IMR-90 (cell line): ENCODE measurements around the gene SPATA33.

Experiments used
- CHD1 ChIP-seq: IDR thresholded peaks from 2 replicates; pipeline ENCODE4 v1.6.1; 2012; ENCODE audit warnings: low read depth, low read length, improper control_type of control experiment
- MAFK ChIP-seq: IDR thresholded peaks from 2 replicates; pipeline ENCODE4 v1.6.1; 2012; ENCODE audit warnings: low read depth, low read length, improper control_type of control experiment
- POLR2A ChIP-seq: IDR thresholded peaks from 2 replicates; pipeline ENCODE4 v1.6.1; 2012; ENCODE audit warnings: mild to moderate bottlenecking, low read depth, low read length
- RAD21 ChIP-seq: IDR thresholded peaks from 2 replicates; pipeline ENCODE4 v1.6.1; 2012; ENCODE audit warnings: low read length, improper control_type of control experiment
- RCOR1 ChIP-seq: IDR thresholded peaks from 2 replicates; pipeline ENCODE4 v1.6.1; 2012; ENCODE audit warnings: mild to moderate bottlenecking, low read length, improper control_type of control experiment; ENCODE audit not compliant: insufficient replicate concordance
- RFX5 ChIP-seq: IDR thresholded peaks from 2 replicates; pipeline ENCODE4 v1.8.0; 2012; ENCODE audit warnings: low read depth, mild to moderate bottlenecking, low read length, moderate library complexity
- SMC3 ChIP-seq: fragments of 150-350 bp; IDR thresholded peaks from 2 replicates; pipeline ENCODE4 v1.6.1; 2016; ENCODE audit warnings: low read depth, mild to moderate bottlenecking, antibody characterized with exemption, low read length, moderate library complexity
- TF ChIP-seq, protein P1 (sequence below): conservative IDR thresholded peaks from 2 replicates; pipeline ENCODE4 v1.5.1; 2012; ENCODE audit warnings: mild to moderate bottlenecking, low read depth, low read length, improper control_type of control experiment

GRCh38 chr16:89637379-89637778, 20.3 kb upstream of the SPATA33 start:
- TF ChIP-seq, protein P1, sequence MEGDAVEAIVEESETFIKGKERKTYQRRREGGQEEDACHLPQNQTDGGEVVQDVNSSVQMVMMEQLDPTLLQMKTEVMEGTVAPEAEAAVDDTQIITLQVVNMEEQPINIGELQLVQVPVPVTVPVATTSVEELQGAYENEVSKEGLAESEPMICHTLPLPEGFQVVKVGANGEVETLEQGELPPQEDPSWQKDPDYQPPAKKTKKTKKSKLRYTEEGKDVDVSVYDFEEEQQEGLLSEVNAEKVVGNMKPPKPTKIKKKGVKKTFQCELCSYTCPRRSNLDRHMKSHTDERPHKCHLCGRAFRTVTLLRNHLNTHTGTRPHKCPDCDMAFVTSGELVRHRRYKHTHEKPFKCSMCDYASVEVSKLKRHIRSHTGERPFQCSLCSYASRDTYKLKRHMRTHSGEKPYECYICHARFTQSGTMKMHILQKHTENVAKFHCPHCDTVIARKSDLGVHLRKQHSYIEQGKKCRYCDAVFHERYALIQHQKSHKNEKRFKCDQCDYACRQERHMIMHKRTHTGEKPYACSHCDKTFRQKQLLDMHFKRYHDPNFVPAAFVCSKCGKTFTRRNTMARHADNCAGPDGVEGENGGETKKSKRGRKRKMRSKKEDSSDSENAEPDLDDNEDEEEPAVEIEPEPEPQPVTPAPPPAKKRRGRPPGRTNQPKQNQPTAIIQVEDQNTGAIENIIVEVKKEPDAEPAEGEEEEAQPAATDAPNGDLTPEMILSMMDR: no peak
- TF ChIP-seq RFX5 (no peak), SMC3 (no peak), CHD1 (no peak), RCOR1 (no peak), POLR2A (no peak), RAD21 (no peak), MAFK (no peak)
